Stimulated activated CD8-positive, alpha-beta memory T cell treated with anti-CD3 and anti-CD28 coated beads, Interleukin-7, amount 100 ng/mL, for 48 hours (primary cell): ENCODE results near the gene RELL1.

Experiments
- DNase-seq, 2 donors: peaks; one replicate each; pipeline ENCODE4 v3.0.0-alpha.2; 2020; ENCODE audit warnings: low read depth in 1 of 2; ENCODE audit errors: extremely low read depth in 1 of 2

Gene RELL1

DNA sequence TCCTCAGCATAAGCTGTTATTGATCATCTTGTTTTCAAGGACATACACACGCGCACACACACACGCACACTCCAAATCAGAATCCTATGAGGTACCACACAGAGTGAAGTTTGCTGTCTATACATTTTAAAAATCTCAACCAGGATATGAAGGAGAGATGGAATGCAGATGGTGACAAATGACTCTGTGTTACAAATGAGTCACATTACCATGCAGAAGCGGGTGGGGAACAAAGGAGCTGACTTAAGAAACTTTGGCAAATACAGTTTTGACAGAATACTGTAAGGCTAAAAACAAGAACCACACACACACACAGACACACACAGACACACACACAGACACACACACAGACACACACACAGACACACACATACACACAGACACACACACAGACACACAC, 81.7 kb downstream of the RELL1 start:
- DNase-seq = no peak

DNA sequence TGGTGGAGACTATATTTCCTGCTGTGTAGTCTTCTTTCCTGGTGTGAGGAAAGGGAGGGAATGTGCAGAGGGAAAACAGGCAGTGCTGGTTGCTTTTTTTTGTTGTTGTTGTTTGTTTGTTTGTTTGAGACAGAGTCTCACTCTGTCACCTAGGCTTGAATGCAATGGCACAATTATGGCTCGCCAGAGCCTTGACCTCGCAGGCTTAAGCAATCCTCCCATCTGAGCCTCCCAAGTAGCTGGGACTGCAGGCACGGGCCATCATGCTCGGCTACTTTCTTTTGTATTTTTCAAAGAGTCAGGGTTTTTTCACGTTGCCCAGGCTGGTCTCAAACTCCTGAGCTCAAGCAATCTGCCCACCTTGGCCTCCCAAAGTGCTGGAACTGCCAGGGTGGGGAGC, 82.5 kb downstream of the RELL1 start:
- no peak for DNase-seq

DNA sequence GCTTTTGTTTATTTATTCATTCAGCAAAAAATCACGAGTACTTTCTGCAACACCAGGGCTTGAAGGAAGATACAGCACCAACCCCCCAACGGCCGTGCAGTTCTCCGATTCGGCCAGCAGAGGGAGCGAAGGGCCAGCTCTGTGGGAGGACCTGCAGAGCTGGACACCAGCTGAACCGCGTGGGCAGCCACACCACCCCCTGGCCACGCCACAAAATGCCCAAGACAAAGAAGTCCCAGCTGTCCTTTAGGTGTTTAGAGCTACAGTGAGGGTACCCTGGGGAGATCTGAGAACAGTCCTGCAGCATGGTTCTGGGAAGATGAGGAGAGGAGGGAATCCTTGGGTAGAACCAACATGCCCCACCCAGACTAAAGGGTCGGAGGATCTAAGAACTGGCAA, 83.1 kb downstream of the RELL1 start:
- DNase-seq = peak; percentile 55 to 57

DNA sequence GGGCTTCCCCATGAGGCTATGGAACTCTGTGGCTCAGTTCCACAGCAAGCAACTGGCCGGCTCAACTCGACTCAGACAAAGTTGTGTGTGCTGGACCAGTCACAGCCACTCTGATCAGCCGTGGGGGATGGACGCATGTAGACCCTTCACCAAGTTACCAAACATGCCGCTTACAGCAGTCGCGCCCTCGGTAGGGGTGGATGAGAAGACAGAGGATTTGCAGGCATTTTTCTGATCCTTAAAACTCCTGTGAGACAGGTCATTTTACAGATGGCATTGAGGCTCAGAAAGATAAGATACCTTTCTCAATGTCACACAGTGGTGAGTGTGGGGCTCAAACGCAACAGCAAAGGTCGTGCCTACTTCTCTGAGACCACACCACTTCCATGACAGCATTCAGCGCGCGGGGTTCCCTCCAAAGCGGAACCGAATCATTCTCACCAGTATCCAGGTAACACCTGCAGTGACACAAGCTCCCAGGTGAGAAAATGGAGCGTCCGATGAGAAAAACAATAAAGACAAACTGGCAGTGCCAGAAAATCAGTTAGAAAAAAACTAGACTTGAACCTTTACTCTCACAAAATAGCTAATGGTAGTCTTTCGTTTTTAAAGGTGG, 83.6 kb downstream of the RELL1 start:
- no peak for DNase-seq

DNA sequence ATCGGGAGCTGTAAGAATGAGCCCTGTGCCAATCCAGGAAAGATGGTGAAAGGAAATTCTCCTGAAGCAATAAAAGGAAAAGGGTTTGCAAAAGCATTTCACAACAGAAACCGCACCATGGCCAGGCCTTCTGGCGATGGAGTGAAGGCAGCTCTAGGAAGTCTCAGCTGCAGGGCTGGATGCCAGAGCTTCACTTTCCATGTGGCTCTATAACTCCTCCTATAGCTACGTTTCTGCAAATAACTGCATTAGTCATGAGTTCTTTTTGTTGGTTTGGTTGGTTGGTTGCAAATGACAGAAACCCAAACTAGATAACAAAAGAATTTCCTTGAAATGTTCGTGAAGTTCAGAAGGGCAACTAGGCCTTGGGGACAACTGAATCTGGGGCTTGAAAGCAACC, 84.6 kb downstream of the RELL1 start:
- no peak for DNase-seq

DNA sequence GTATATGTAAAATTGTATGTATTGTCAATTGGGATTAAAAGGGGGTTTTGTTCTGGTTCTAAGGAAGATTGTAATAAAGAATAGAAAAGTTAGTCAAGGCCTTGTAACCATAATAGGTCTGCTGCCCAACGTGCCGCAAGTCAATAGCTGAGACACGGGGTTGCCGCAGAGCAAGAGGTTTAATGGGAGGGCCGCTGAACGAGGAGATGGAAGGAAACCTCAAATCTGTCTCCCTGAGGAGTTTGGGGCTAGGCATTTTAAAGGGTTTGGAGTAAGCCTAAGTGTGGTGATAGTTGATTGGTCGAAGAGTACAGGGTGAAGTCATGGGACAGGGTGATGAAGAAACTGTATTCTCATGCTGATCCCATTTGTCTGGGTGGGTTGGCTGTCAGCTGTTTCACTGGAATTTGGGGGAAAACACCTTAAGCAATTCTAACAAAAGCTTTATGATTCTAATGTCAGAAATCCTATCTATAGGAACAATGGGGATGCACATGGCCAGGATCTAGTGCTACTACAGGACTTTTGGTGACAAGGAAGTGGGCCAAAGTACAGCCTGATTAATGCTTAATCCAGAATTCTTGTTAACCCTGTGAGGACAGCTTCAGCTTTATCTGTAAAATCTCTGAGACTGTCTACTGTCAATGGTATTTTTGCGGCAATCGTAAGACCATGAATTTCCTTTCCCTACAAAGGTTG, 86.9 kb downstream of the RELL1 start:
- DNase-seq = no peak

DNA sequence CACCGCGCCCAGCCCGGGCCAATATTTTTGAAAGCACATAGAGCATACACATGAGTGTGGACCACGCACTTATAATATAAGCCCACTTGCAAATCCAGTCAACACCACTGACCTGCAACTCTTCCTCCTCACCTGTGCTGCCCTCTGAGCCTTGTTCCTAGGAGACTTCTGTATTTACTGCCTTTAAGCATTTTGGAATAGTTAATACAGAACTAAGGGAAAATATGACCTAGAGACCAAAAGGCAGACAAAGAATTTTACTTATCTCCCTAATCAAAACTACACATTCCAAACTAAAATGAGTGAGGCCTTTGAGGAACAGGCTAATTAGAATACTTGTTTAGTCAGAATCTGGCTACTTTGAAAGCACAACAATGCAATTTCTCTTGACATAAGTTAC, 89.1 kb downstream of the RELL1 start:
- no peak for DNase-seq

DNA sequence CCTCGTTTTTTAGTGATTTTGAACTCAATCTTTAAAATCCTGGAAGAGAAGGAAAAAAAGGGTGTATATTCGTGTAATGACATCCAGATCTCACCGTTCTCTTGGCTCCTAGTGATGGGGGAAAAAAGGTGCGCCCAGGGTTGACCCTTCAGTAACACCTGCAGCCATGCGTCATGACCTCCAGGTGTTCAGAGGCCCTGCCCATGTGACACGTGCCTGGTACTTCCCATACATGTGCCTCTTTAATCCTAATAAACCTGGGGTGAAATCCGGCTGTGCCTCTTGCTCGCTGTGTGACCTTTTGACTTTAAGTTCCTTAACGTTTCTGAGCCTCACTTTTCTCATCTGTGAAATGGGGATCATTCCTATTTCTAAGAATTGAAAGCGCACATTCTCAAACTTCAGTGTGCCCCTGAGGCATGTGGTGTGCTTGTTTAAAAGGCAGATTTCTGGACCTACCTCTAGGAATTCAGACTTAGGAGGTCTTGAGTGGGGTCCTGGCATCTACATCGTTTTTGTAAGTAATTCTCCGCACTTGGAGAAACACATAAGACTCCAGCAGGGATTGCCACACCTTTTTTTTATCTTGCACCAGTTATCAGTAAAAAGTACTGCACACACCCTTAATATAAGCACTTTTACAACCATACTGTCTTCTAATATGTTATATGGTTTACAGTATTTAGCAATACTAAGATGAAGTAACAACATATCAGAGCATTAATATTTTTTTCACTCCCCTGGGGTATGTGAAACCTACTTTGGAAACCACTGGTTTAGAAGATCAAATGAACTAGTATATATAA, 90.1 kb downstream of the RELL1 start:
- no peak for DNase-seq

DNA sequence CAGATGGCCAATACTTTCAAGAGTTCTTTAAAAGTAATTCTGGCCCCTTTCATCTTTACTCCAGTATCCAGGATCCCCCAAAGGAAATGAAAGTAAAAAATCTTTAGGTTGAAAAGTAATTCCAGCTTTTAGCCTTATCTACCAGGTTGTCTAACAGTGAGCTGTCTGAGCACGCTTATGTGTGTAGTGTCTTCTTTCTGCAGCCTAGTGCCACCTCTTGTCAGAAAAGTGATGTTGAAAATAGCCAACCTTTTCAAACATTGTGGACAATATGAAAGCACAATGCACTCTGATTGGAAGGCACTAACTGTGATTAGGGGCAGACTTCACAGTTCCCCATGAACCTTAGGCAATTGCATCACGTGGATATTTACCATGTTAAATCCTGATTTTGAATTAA, 92.1 kb downstream of the RELL1 start:
- DNase-seq = no peak

DNA sequence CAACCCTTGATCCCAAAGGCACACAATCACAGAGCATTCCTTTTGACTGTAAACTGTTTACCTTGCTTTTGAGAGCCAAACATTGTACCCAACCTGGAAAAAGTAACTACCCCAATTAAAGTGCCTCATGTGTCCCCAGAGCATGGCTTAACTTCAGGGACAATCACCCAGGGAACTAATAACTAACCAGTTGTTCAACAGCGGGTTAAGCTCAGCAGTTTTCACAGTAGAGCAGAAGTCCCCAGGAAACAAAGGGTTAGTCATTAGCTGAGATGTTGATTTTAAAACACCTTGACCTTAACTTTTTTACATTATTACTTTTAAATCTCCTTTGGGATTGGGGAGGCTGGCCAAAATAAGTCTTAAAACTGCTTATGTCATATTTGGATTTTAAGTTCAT, 94.8 kb downstream of the RELL1 start:
- no peak for DNase-seq

DNA sequence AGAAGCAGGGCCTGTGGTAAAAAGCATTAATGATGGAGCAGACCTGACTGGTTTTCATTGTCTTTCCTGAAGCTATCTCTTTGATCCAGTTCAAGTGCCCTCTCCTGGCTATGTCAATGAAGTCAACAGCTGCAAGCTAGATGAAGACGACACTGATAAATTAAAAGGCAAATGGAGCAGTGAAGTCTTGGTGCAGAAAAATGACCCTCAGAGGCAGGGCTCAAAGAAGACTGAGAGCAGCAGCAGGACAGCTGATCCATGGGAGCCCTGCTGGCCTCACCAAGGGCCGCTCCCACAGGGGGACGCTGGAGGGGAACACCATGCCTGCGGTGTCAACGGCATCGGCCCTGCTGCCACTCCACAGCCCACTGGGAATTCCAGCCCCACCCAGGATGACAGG, 96.2 kb downstream of the RELL1 start:
- DNase-seq = no peak

DNA sequence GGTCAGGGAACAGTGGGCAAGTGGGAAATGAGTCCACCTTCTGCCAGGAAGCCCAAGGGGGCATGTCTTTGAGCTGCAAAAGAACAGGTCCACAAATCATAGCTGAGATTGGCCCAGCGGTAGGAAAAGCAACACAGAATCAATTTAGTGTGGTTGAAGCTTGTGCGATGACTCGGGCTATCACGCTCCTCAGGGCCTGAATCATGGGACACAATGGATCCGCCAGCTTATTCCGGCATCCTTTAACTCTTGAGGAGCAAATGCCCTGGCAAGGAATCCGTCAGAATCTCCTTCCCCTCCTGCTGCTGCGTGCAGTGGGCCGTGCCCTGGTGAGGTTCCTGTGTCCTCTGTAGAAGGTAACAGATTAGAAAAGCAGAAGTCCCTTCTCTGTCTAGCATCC, 98.0 kb downstream of the RELL1 start:
- DNase-seq = no peak

DNA sequence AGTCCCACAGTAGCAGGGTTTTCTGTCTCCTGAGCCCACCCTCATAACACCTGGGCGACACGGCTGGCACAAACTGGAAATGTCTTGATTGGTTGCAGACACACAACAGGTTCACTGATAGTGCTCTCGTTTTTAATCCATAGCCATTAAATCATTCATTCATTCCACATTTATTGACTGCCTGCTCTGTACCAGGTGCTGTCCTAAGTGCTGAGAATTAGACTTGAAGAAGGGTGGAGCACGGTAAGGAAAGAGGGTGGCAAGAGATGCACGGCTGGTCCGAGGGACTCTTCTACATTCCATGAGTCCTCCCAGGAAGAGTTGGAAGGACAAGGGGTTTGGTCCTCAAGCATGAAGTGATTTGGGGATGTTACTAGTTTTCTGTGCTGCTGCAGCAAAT, 100.0 kb downstream of the RELL1 start:
- DNase-seq = no peak

DNA sequence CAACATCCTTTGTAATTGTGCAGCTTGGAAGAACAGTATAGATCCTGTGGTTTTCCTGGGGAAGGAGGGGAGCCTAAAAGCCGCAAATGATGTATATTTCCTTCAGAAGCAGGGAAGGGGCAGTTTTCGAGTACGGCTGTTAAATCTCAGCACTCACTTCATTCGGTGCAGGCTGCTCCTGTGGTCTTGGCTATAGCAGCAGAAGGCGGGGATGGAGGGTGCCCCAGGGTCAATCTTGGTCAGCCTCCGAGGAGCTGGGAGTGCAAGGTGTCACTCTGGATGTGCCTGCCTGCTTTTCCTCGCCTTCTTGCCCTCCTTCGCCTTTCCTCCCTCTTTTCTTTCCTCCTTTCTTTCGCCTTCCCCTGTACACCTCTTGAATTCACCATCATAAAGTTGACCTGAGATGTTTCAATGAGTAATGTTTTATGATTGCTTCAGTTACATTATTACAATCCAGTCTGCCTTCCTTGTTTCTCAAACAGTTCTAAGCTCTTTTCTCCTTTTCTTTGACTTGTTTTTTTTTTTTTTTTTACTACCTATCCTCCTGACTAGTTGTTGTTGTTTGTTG, 101.6 kb downstream of the RELL1 start:
- no peak for DNase-seq

DNA sequence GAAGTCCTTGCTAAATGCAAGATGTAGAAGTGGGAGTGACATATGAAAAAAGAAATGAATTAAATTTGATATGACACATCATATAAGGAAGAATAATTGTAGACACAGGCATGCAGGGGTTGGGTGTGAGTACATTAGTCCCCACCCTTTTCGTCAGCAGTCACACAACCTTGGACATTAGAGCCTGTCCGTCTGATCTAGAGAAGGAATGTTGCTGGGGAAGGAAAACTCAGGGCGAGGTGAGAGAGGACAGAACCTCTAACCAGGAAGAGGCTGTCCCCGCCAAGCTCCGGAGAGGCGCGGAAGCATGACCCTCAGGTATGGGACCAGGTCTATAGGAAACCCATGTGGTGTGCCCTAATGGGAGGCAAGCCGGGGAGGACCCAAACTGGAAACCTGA, 102.1 kb downstream of the RELL1 start:
- DNase-seq = no peak

DNA sequence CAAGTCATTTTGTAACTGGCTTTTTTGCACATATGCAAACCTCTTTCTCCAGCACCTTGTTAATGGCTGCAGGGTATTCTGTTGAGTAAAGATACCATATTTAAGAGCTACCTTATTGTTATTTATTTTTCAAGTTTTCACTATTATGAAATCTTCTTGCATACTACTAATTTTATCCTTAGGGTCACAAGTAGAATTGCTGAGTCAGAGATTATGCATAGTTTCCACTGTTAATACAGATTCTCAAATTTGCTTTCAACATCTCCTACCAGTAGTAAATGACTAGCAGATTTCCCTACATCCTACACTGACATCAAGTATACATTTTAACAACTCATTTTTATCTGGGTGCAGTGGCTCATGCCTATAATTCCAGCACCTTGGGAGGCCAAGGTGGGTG, 112.6 kb downstream of the RELL1 start:
- DNase-seq = no peak

DNA sequence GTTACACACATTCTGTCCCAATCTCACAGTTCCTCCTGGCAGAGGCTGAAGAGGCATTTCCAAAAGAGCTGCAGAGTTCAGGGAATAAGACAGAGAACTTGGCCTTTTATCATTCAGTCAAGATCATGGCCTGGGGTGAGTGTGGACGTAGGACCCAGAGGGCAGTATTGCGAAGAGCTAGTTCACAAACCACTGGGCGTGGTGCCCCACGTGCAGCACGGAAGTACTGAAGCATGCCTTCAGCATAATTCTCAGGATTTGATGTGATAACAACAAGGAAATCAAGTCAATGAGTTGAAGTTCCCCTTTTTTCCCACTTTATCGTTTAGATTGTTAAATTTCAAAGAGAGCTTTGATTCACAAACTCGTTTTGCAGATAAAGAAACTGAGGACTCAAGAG, 117.7 kb downstream of the RELL1 start:
- DNase-seq = no peak

DNA sequence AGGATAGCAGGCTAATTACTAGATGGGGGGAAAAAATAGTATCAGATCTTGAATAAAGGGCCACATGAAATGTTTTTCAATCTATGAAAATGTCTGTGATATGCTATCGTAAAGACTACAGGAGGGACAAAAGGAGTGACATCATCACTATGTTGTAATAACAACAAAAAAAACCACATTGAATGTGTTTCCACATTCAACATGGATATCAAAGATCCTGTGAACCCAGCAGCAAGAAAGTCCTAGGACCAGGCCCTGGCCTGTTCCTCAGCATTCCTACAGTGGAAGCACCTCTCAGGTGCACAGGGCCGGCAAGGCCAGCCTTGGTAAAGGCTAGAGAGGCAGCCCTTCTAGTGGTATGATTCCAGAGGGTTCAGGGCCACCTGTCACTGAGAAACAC, 118.3 kb downstream of the RELL1 start:
- no peak for DNase-seq

DNA sequence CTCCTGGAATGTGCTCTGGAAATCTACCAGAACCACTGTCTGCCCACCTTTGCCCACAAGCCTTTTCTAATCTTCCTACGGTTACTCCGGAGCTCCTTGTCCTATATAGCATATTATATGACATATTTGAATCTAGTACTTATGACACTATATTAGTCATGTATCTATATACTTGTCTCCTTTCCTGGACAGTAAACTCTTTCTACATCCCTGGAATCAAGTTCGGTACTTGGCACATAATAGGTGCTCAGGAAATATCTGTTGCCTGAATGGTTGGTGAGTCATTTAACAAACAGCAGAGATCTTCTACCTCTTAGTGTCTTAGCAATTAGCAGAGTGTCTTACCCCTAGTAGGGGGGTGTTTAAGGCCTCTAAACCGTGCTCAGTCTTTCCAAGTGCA, 123.6 kb downstream of the RELL1 start:
- no peak for DNase-seq

DNA sequence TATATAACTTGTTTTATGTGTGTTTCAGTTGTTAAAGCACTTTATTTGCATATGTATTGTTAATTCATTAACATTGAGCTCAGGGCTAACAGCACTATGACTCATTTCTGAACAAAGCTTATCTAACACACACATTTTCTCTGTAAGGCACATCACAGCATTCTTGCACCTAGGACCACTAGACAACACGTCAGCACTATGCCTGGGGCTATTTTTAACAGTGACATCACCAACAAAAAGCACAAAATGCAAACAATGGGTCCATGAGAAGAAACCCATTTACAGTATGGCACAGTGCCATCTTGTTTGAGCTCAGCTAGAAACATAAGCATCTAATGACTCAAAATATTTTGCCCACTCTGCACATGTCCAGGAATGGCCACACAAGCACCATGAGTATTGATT, 124.4 kb downstream of the RELL1 start:
- DNase-seq = no peak

DNA sequence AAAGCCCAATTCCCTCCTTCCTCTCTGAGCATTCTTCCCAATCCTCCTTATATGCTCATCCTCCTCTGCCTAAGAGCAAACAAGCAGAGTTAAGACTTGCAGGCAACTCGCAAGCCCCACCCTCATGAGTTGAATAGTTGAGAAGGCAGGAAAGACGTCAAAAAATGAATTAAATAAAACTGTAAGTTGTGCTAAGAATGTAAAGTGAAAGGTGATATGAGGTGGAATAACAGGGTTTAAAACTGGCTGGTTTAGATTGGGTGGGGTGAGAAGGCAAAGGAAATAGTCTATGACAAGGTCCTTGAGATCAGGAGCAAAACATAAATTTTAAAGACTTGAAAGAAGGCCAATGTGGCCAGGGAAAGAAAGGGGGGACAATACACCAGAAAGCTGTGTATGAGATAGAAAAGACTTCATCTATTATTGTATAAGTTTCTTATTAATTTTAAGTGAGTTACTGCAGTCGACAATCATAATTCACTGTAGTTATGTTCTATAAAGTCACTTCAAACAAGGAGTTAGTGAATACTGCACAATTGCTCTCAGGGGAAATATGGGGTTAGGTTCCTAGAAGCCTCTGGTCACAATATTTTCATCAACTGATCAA, 124.9 kb downstream of the RELL1 start:
- no peak for DNase-seq
